IMR-90 (cell line): Measurements from ENCODE around the gene ATRNL1.

ENCODE experiments used
- CTCF ChIP-seq: conservative IDR thresholded peaks from 2 replicates; pipeline ENCODE4 v1.5.1; 2012; ENCODE audit warnings: mild to moderate bottlenecking, low read depth, low read length, improper control_type of control experiment
- SMC3 ChIP-seq: fragments of 150-350 bp; IDR thresholded peaks from 2 replicates; pipeline ENCODE4 v1.6.1; 2016; ENCODE audit warnings: low read depth, mild to moderate bottlenecking, antibody characterized with exemption, low read length, moderate library complexity

GRCh38 chr10:115833119-115833518 is 740.0 kb downstream of the ATRNL1 start:
- TF ChIP-seq CTCF (no peak), SMC3 (no peak)
